ENCODE data around the gene SOCS1.
"Not testable (repeated sequence)": the region's sequence is repeated elsewhere in the genome, so short reads cannot be mapped to it uniquely, and the experiment has no call there.

Gene SOCS1

GRCh38 chr16:11255737-11256660 is at the start of gene SOCS1:
TSS of gene SOCS1 (minus strand) at chr16:11256204. CDS start at chr16:11255478, 726 bp downstream.
- DNase-seq: peak in 1 of 2 experiments; percentile 87

GRCh38 chr16:11303405-11304138 is 47.6 kb upstream of the SOCS1 start:
- DNase-seq: no peak

GRCh38 chr16:11302977-11303376 is 47.0 kb upstream of the SOCS1 start:
- no peak for DNase-seq

GRCh38 chr16:11301645-11302501 is 45.9 kb upstream of the SOCS1 start:
- no peak for DNase-seq

- no peak for DNase-seq
Observed at GRCh38 chr16:11300560-11300892, 44.5 kb upstream of the SOCS1 start.

- no peak for DNase-seq
Observed at GRCh38 chr16:11299865-11300559, 44.0 kb upstream of the SOCS1 start.

- DNase-seq: not testable (repeated sequence)
Observed at GRCh38 chr16:11298950-11299547, 43.0 kb upstream of the SOCS1 start.

GRCh38 chr16:11298143-11298900 is 42.3 kb upstream of the SOCS1 start:
- no peak for DNase-seq

- DNase-seq: peak in 1 of 2 experiments; percentile 19
Observed at GRCh38 chr16:11297492-11298142, 41.6 kb upstream of the SOCS1 start.

- DNase-seq: no peak
Observed at GRCh38 chr16:11296706-11297491, 40.9 kb upstream of the SOCS1 start.

GRCh38 chr16:11296351-11296705 is 40.3 kb upstream of the SOCS1 start:
- DNase-seq: no peak

GRCh38 chr16:11295672-11296071 is 39.7 kb upstream of the SOCS1 start:
- DNase-seq: no peak

- no peak for DNase-seq
Observed at GRCh38 chr16:11292076-11292748, 36.2 kb upstream of the SOCS1 start.

GRCh38 chr16:11291091-11291703 is 35.2 kb upstream of the SOCS1 start:
- DNase-seq: no peak

- no peak for DNase-seq
Observed at GRCh38 chr16:11290102-11290893, 34.3 kb upstream of the SOCS1 start.

- DNase-seq: not testable (repeated sequence)
Observed at GRCh38 chr16:11289696-11290095, 33.7 kb upstream of the SOCS1 start.

GRCh38 chr16:11289202-11289601 is 33.2 kb upstream of the SOCS1 start:
- no peak for DNase-seq

GRCh38 chr16:11285842-11286241 is 29.8 kb upstream of the SOCS1 start:
- no peak for DNase-seq
